ENCODE data around the gene LSAMP. TPM values are rescaled to one million over a fixed set of nuclear protein-coding genes. Genes with fewer than 3 reads are reported as not detected.
A peak's percentile ranks its signal among the peaks of the same experiment; 100 is the strongest.

Gene LSAMP
- total RNA-seq, 4 donors from 2014 or later, result 1.9 to 19.7 (median 2.8) TPM

DNA sequence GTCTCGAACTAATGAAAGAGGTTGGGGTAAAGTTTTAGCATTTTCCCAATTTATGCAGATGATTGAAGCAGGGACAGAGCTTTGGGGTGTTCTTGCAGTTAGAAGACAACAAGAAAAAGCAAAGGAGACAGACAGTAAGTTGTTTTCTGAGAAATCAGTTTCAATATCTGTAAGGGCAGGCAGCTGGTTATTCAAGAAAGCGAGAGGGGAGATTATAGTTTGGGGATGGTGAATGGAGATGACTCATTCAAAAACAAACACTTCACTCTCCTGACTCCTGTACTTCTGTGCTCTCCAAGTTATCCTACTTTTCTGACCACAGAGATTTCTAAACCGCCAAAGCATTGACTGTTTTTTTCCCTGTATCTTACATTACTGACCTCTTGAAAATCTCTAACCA is 469.9 kb downstream of the LSAMP start:
- DNase-seq (ENCODE audit: low spot score) (no peak), ATAC-seq (ENCODE audit: low FRiP score) (no peak)
- TF ChIP-seq, protein P1, sequence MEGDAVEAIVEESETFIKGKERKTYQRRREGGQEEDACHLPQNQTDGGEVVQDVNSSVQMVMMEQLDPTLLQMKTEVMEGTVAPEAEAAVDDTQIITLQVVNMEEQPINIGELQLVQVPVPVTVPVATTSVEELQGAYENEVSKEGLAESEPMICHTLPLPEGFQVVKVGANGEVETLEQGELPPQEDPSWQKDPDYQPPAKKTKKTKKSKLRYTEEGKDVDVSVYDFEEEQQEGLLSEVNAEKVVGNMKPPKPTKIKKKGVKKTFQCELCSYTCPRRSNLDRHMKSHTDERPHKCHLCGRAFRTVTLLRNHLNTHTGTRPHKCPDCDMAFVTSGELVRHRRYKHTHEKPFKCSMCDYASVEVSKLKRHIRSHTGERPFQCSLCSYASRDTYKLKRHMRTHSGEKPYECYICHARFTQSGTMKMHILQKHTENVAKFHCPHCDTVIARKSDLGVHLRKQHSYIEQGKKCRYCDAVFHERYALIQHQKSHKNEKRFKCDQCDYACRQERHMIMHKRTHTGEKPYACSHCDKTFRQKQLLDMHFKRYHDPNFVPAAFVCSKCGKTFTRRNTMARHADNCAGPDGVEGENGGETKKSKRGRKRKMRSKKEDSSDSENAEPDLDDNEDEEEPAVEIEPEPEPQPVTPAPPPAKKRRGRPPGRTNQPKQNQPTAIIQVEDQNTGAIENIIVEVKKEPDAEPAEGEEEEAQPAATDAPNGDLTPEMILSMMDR (IDR thresholded peaks at IDR 0.05), result no peak

DNA sequence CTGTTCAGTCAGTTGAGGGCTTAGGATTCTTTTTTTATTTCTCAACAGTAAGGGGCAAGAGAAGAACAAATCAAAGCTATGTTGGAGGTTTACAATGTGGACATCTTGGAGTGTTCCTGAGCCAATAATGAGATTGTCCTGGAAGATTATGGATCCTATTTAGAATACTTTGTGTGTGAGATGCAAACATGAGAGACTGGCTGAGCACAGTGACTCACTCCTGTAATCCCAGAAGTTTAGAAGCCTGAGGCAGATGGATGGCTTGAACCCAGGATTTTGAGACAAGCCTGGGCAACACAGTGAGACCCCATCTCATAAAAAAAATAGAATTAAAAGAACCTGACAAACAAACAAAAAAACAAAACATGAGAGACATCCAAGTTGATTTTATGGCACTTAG is 470.3 kb downstream of the LSAMP start:
- DNase-seq (ENCODE audit: low spot score), result no peak
- TF ChIP-seq, protein P1 (IDR thresholded peaks at IDR 0.05), result no peak
- ATAC-seq (ENCODE audit: low FRiP score), result no peak

DNA sequence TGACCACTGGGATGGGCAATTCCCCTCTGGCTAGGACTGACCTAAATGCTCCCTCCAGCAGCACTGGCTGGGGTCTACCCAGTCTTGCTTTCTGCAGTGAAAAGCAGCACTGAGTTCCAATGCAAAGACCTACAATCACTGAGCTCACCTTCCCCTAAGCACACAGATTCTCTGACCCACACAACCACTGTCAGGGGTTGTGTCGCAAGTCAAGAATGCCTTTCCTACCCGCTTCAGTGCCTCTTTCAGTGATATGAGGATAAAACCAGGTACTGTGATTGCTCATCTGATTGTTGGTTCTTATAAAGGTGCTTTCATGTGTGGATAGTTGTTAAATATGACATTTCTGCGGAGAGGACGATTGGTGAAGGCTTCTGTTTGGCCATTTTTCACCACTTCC is 476.4 kb downstream of the LSAMP start:
- TF ChIP-seq, protein P1 (IDR thresholded peaks at IDR 0.05), result no peak
- no peak for DNase-seq (ENCODE audit: low spot score)
- ATAC-seq (ENCODE audit: low FRiP score), result no peak

DNA sequence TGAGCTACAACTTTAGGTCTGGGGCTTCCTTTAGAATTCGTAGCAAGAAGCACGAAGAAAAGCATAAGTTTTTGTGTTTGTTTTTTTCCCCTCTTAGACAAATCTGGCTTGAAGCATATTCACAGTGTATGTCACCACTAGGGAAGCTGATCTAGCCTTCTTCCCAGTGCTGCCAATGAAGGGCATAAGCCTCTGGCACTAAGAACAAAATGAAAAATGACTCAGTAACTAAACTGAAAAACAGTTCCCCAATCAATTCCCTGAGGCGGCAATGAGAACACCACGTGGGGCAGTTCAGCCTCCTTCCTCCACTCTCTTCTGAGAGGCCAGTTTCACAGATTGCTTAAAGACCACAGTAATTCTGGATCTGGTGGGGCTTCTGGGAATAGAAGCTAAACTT is 483.9 kb downstream of the LSAMP start:
- DNase-seq (ENCODE audit: low spot score), result no peak
- TF ChIP-seq, protein P1 (IDR thresholded peaks at IDR 0.05), result no peak
- peak; percentile 32 for ATAC-seq (ENCODE audit: low FRiP score)

DNA sequence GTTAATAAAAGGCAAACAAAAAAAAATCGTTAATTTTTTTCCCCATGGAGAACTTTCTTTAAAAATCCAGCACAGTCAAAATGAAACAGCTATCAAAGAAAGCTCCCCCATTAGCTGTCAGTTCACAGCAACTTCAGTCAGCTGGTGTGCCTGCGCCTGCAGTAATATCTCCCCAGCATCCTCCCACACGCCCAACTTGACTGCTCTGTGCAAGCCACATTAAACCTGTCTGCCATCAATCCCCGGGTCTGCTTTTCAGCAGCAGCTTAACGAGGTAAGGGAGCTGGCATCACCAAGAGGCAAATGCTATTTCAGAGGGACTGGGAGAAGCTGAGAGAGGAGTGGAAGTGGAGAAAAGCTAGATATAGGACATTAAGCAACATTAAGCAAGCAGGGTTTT is 484.5 kb downstream of the LSAMP start:
- ATAC-seq (ENCODE audit: low FRiP score) (no peak), DNase-seq (ENCODE audit: low spot score) (no peak)
- TF ChIP-seq, protein P1 (IDR thresholded peaks at IDR 0.05), result no peak

DNA sequence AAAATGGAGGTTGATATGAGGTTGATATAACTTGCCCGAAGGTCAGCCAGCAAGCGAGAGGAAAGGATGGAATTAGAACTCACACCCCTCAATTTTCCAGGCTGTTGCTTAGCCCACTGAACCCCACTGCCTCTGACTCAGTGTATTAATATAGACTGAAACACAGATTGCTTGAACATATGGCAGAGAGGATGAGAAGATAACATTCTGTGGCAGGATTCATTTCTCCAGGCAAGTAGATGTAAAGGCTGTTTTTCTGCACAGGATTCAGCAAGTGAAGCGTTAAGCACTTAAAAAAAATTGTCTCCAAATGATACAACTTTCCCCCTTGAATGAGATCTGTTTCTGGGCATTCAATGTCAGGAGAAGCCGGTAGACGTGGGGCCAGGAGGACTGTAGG is 486.8 kb downstream of the LSAMP start:
- TF ChIP-seq, protein P1 (IDR thresholded peaks at IDR 0.05), result no peak
- ATAC-seq (ENCODE audit: low FRiP score) (no peak), DNase-seq (ENCODE audit: low spot score) (no peak)

DNA sequence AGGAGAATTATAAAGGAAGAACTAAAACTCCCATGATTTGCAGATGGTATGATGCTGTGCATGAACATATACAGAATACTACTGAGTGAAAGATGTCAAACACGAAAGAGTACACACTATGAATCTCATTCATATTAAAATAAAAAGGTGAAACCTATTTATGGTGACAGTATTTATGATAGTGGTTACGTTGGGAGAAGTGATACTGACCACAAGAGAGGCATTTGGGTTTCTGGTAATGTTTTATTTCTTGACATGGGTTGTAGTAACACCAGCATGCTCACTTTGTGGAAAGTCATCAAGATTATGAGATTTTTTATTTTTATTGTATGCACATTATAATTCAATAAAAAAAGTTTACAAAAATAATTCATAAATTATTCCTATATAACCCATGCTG is 498.0 kb downstream of the LSAMP start:
- ATAC-seq (ENCODE audit: low FRiP score), result no peak
- no peak for DNase-seq (ENCODE audit: low spot score)
- TF ChIP-seq, protein P1 (IDR thresholded peaks at IDR 0.05), result no peak
